HG03045 (cell line): ENCODE measurements around the gene MICAL2.

Source experiments
- ATAC-seq: cut with Tn5 transposase; IDR thresholded peaks from one replicate; pipeline ENCODE4 v1.9.1; 2021; ENCODE audit warnings: mild to moderate bottlenecking, moderate library complexity; ENCODE audit not compliant: unreplicated experiment

Gene MICAL2

DNA sequence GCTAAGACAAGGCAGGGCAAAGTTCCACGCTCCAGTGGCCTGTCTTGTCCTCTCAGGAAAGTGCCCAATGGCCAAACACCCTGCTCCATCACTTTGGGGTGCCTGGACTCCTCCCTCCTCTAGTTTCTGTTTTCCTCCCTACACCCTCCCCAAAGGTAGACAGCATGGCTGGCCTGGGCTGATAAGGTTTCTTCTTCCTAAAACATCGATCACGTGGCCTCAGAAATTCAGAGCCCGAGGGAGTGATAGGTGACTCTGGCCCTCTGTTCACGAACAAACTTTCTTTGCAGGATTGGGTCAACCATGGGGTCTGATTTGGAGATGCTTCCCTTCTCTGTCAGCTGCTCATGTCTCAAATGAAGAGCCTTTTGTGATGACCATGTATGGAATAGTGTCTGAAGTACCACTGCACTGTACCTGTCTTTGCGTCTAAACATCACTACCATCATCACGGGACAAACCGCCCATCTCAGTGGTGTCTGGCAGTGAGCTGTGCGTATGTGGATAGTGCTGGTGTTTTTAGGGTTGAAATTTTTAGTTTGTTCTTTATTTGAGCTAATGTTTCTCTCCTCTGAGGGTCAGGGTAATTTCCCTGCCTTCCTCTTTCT lies 6.1 kb downstream of the MICAL2 start:
- ATAC-seq = no peak

DNA sequence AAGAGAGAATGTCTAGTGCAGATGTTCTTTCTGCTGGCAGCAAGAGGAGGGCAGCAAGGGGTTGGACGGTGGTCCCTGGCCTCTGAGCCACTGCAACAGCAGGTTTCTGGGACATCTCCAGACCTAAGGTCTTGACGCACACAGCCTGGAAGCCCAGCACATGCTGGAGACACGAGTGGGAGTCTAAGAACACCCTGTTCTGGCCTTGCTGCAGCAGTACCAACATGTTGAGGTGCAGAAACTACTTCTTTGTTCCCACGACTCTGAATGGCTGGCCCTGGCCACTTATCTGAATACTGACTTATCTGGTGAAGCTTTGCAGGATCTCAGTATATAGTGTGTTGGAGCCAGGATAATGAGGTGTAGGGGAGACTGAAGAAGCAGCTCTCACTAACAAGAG lies 6.8 kb downstream of the MICAL2 start:
- no peak for ATAC-seq

DNA sequence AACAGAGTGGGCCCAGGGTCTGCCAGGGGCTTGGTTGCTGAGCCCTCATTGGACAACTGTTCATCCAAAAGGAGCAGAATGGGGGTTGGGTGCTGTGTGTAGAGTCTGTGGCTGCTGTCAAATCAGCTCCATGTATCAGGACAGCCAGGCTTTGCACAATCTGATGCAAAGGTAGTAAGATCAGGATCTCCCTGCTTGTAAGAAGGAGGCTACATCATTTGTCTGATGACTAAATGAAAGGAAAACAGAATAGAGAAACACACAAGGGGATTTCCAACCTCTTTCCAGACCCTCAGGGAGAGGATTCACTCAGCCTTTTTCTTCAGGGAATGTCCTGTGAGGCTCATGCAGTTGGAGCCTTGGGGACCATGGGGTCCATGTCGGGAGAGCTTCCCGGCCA lies 7.2 kb downstream of the MICAL2 start:
- no peak for ATAC-seq

DNA sequence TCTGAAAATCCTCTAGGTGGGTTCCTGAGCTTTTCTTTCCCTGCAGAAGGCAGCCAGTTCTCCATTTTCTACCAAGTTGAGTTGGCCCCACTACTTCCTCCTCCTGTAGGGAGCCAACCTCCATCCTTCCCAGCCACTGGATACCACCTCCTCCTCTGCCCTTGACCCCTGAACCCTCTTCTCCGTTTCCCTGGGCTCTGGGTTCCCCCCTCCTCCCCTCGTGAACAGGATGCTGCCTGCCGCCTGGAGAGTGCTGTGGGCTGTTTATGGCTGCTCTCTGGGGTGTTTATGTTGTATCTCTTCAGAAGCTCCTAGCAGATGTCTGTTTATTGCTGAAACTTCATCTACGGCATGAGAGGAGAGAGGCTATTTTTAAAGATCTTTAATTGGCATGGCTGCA lies 8.6 kb downstream of the MICAL2 start:
- no peak for ATAC-seq

DNA sequence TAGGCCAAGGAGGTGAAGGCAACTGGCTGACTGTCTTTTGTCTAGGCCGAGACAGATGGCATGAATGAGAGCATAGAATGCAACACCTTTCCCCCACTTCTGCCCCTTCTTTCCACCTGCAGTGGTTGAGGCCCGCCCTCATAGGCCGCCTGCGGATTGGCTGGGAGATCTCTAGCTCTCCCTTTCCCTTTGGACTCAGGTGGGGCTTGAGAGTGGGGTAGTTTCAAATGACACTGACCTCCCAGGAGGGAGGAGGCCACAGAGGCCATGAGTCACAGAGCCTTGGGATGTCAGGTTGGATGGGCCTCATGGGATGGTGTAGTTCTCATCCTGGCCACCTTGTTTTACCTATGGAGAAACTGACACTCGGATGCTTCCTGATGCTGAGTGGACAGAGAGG lies 9.1 kb downstream of the MICAL2 start:
- no peak for ATAC-seq

DNA sequence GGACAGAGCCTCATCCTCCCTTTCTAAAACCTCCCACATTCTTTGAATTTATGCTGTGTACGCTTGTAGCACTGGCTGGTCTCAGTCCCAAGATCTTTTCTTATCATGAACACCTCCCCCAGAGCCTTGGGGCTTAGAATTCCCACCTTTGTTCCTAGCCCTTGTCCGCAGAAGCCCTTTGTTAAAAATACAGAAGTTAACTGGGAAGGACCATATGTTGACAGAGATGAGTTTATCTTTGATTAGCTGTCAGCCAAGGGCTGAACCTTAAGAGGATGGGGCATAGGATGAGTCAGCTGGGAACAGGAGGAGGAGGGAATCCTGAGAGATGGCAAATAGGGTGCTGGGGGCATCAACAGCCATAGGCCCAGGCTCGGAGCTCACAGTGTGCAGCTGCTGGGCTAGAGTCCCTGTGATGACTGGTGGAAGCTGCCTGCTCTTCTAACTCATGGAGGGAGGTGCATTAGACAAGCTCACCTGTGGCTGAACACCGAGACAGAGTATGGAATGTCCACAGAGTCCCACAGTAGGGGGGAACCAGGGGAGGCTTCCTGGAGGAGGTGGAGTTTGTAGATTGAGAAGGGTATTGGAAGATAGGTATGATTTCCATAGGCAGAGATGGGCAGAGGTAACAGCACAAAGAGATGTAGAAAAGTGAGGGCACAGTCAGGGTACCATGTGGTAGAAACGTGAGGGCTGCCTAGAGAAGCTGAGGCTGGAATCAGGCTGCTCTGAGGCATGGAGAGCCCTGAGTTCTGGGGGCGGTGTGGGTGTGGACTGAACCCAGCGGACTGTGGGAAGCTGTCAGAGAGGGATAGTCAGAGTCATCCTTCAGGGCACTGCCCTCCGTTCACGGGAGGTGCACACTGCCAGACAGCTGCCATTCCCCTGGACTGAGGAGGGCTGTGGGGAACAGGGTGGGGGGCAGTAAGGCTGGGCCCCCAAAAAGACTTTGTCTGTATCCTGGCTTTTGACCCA lies 9.9 kb downstream of the MICAL2 start:
- no peak for ATAC-seq

DNA sequence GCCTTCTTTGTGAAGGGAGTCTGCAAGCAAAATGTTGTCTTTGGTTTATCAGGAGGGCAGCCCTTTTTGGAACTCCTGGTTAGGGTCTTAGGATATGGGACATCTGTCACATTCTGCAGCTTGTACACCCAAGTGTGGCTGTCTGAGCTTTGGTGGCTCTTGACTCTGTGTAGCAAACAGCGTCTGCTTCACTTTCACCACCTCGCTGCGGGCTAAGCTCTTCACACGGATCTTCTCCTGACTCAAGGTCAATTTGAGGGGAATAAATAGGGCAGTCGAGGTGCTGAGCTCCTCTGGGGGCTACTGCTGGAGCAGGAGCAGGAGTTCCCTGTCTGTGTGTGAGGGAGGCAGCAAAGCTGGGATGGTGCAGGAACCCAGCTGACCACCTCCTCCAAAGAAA lies 10.6 kb downstream of the MICAL2 start:
- no peak for ATAC-seq

DNA sequence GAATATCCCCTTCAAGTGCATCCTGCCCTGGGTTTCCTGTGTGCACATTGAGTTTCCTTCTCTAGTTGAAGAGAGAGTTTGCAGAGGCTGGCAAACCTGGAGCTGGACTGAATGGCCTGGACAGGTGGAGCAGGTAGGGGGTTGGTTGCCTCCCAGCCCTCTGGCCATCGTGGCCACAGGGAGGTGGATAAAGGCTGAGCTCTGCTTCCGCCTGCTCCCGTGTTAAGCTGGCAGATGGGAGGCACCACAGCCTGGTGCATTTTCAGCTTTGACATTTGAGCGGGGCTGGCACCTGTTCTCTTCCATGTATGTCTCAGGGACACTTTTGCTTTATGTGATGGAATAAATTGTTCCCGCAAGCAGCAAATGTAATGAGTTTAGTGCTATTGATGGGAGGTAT lies 11.1 kb downstream of the MICAL2 start:
- ATAC-seq = no peak

DNA sequence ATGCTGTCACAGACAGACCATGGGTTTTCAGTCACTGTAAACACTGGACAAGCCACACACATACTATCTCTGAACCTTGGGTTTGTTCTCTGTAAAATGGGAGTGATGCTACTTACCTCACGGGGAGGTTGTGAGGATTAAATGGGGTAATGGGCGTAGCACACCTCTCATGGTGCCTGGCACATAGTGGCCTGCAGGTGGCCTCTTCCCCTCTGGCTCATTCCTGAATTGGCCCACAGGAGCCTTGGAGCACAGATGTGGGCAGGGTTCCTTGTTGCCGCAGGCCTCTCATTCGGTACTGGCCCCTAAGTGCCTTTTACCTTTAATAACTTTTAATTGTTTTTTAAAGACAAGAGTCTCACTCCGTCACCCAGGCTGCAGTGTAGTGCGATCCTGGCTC lies 11.7 kb downstream of the MICAL2 start:
- ATAC-seq = no peak

DNA sequence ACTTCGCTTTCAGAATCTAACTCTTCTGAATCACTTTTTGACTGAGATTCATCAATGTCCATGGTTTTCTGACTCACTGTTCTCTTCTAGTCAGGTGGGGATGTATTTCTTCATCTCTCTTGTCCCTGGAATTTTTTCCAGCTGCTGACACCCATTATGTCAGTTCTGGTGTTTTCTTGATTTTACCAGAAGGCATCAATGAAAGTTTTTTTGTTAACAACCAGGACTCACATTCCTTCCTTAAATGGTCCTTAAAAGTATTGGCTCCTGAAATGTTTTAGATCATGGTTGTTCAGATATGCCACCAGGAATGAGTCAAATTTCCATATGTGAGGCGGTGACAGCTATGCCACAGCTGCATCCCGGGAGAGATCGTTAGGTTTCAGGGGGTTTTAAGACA lies 12.9 kb downstream of the MICAL2 start:
- no peak for ATAC-seq

DNA sequence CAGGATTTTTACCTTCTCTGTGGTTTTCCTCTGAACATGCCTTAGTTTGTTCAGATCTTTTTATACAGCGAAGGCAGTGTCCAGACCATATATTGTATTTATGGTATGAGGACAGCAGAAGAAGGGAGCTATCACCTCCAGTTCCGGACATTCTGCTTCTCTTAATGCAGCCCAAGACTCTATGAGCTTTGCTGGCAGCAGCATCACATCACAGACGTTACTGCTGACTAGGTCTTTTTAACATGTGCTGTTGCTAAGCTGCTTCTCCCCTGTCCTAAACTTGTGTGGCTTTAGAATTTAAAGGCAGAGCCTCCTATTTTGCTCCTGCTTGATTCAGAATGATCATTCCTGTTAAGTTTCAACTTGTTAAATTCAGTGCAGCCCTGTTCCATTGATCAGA lies 13.4 kb downstream of the MICAL2 start:
- ATAC-seq = no peak

DNA sequence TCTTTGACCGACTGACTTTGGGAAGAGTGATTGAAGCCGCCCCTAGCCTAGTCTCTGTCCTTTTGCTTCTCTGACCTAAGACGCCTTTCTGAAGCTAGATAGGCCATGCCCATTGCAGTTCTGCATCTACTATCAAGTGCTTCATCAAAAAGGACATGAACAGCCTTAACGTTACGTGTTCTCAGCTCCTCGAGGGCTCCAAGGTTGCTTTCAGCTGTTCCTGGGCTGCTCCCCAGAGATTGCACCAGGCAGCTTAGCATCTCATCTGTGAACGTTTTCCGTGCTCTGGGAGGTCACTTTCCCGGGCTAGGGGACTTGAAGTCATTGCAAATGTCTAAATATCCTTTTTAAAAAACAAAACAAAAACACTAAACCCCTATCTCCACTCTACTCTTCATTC lies 13.9 kb downstream of the MICAL2 start:
- ATAC-seq = no peak

DNA sequence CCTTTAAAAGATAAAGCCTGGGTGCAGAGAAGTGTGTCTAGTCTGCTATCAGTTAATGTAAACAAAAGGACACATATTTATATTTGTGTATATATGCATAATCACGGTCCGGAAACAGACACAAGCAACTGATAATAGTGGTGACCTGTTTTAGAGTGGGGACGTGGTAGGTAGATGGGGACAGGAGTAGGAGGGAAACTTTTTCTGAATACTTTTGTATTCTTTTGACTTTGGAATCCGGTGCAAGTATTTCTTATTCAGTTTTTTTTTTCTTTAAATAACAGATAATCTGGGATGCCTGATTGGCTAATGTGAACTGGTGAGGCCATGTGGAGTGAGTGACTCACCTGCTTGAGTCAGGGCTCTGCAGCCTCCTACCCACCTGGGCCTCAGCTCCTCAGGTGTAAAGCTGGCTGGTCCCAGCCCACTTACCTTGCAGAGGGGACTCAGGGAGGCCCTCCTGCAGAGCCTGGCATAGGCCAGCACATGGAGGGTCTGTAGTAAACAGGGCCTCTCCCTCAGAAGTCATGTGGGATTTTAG lies 15.3 kb downstream of the MICAL2 start:
- no peak for ATAC-seq

DNA sequence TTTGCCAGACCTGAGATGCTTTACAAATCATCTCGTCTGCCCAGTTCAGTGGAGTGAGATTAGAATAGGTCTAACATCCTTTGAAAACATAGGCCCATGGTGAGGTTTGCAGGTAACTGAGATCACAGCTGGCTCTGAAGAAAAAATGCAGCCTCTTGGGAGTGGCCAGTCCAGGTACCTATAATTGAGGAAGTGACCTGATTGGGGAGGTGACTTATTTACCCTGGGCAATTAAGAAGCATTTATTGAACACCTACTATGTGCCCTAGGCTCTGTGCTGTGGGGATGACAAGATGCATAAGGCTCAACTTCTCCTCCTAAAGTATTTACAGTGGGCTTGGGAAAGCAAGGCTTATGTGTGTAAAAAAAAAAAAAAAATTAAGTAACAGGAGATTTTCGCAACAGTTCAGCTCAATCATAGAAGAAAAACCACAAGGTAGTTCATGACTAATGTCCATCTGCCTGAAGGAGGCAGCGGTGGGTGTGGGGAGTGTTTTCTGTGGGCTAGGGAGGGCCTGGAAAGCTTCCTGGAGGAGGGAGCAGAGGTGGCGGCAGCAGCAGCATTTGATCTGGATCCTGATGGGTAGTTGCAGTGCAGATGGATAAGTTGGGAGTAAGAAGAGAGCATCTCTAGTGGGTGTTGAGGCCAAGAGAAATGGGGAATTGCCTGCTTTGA lies 16.1 kb downstream of the MICAL2 start:
- ATAC-seq = no peak

DNA sequence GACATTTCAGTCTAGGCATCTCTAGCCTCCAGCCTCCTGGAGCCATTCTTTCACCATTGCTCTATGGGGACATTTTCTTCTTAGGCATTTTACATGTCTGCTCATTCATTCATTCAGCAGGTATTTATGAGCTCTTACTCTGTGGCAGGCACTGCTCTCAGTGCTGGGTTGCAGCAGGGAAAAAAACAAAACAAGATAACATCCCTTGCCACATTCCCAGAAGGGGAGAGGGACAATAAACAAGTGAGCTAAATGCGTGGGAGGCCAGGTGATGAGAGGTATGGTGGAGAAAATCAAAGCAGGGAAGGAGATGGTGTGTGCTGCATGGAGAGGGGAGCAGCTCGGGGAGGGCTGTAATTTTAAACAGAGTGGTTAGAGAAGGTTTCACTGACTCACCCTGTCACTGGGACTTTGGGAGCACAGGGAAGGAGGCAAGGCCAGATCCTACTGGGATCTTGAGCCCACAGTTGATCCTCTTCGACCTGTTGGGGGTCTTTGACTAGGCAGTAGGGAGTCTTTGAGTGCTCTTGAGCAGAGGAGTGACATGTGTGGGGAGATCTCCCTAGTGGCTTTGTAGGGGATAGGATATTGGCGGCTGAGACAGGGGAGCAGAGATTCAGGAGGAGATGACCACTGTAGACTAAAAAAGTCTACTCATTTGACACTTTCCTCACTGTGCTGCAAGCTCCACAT lies 17.0 kb downstream of the MICAL2 start:
- no peak for ATAC-seq

DNA sequence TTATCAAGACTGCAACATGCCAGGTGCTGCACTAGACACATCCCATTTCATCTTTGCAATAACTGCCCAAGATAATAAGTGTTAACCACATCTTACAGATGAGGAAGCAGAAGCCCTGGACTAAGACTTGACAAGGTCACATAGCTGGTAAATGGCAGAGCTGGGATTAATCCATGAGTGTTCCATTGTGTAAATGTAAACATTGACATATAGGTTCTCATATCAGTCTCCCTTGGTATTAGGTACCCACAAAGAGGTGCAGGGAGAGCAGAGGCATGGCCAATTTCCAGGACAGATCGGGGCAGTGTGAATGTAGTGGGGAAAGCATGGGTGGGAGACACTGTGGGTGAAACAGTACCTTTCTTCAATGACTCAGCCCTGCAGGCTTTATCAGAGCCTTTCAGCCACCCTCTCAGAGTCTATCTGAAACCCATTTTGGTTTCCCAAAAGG lies 17.9 kb downstream of the MICAL2 start:
- no peak for ATAC-seq

DNA sequence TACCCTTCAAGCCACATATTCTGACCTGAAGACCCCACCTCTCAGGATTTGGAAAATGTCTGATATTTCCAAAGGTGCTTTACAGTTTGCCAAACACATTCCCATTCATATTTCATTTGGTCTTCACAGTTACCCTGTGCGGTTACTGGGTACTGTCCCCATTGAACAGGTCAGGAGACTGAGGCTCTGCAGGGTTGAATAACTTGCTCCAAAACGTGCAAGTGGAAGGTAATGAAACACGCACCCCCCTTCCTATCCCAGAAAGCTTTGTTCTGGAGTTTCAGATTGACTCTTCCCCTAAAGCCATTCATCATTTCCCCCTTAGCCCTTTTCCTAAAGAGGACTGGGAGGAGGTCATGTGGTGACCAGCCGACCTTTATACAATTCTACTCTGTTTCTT lies 18.8 kb downstream of the MICAL2 start:
- no peak for ATAC-seq

DNA sequence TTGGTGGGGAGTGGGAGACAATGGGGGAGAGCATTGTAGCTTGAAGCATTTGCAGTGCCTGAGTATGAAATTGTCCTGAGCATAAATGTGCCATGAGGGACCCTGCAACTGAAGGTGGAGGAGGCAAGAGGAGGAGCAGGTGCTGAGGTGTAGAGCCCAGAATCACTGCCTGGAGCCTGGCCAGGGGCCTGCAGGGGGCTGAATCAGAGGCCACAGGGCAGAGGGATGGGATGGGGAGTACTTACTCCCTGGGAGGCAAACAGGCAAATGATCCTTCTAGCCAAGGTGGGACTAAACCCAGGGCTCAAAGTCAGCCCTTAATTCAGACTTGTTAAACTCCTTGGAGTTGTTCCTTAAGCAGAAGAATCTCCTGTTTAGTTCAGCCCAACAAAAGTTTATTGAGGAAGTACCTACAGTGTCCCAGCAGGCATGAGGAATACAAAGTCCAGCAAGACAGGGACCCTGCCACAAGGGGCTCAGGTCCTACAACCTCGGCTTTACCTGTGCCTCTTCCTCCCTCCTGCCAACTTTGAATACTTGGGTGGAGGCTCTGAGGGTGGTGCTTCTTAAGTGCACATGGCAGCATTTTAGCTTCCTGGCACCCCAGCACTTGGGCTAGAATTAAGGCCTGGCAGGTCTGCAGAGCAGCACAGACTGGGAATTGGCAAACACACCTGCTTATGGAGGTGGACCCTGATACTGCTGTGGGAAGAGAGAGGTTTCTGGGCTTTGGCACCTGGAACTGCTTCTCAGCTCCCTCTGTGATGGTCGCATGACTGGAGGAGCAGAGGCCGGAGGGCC lies 20.0 kb downstream of the MICAL2 start:
- no peak for ATAC-seq

DNA sequence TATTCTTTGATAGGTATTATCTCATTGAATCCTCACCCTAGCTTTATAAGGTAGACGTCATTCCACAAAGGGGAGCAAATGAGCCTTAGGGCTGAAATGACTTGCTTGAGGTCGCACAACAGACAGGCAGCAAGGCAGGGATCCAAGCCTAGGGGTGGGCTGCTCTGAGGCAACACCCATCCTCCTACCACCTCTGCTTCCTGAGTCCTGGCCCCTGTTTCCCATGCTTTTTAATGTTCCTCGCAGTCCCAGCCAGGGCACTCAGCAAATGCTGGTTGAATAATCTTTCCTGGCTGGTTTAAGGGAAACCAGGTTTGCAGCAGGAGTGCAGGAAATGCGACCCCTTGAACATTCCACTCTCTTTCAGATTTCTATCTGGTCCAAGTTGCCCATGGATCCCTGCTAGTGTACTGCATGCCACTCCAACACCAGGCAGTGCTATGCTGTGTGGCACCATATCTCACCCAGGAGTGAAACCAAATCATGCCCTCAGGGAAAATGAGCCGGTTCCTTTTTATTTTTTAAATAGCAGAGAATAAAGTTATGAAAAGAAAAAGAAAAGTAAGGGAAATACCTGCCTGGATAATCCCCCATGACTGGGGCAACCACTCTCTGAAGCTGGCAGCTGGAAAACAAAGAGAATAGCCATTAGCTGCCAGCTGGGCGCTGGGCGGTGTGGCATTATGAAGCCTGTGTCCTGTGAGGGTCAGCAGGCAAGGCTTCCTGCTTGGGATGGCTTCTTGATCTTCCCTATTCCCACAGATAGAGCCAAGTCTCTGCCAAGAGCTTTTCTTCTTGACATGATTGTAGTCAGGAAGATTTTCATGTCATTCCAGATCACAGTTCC lies 21.8 kb downstream of the MICAL2 start:
- no peak for ATAC-seq
